PC-9 (cell line): ENCODE results near the gene PDK3. TPM values are rescaled to one million over a fixed set of nuclear protein-coding genes. Genes with fewer than 3 reads are reported as not detected.
A peak's percentile ranks its signal among the peaks of the same experiment; 100 is the strongest.

ENCODE experiments used
- BruUV-seq: library from RNA; stranded (reverse); fragments of 400-500 nt; replicated peaks from 2 replicates; lab custom pipeline; 2021; lab: Mats Ljungman, UMichigan
- CTCF ChIA-PET: fragments of 300-600 bp; sonication (Branson Sonifier 250); formaldehyde crosslinking; loops from one replicate; lab custom pipeline; 2022; ENCODE audit warnings: antibody characterized with exemption; lab: Charles Lee
- POLR2A ChIA-PET: fragments of 300-600 bp; sonication (Branson Sonifier 250); formaldehyde crosslinking; loops from one replicate; lab custom pipeline; 2022; ENCODE audit warnings: antibody characterized with exemption; ENCODE audit not compliant: unreplicated experiment; lab: Charles Lee
- DNase-seq, 2 experiments: peaks; one replicate each; pipeline versions ENCODE4 v3.0.0 to v3.0.0-alpha.2; 2015 to 2022; ENCODE audit warnings: mixed read lengths in 1 of 2
- H2AFZ ChIP-seq: fragments of 200-600 bp; sonication (generic); 2 replicates; pipeline ENCODE4 v1.8.1; 2017; ENCODE audit warnings: antibody characterized with exemption
- H3F3A ChIP-seq: fragments of 200-600 bp; sonication (generic); 2 replicates; pipeline ENCODE4 v1.8.1; 2017; ENCODE audit warnings: antibody characterized with exemption, mild to moderate bottlenecking, low read depth; ENCODE audit not compliant: insufficient read depth
- H3K27ac ChIP-seq: fragments of 200-600 bp; sonication (generic); 2 replicates; pipeline ENCODE4 v1.6.1; 2016; ENCODE audit warnings: mixed run types
- H3K27me3 ChIP-seq: fragments of 200-600 bp; sonication (generic); 2 replicates; pipeline ENCODE4 v1.6.1; 2016; ENCODE audit warnings: low read depth, mixed run types; ENCODE audit not compliant: insufficient read depth
- H3K36me3 ChIP-seq: fragments of 200-600 bp; sonication (generic); 2 replicates; pipeline ENCODE4 v1.6.1; 2016; ENCODE audit warnings: low read depth, mixed run types
- H3K4me1 ChIP-seq: fragments of 200-600 bp; sonication (generic); replicated peaks from 2 replicates; pipeline ENCODE4 v1.6.1; 2016; ENCODE audit warnings: mixed run types; ENCODE audit not compliant: insufficient read depth
- H3K4me2 ChIP-seq: fragments of 200-600 bp; sonication (generic); 2 replicates; pipeline ENCODE4 v1.6.1; 2017; ENCODE audit warnings: mixed run types
- H3K4me3 ChIP-seq: fragments of 200-600 bp; sonication (generic); 2 replicates; pipeline ENCODE4 v1.6.1; 2016; ENCODE audit warnings: mixed run types
- H3K79me2 ChIP-seq: fragments of 200-600 bp; sonication (generic); 2 replicates; pipeline ENCODE4 v1.6.1; 2017; ENCODE audit warnings: low read depth, mixed run types
- H3K9me2 ChIP-seq: fragments of 200-600 bp; sonication (generic); 2 replicates; pipeline ENCODE4 v1.8.1; 2017; ENCODE audit warnings: mild to moderate bottlenecking; ENCODE audit not compliant: insufficient read depth
- H3K9me3 ChIP-seq: fragments of 200-600 bp; sonication (generic); 2 replicates; pipeline ENCODE4 v1.8.1; 2016; ENCODE audit warnings: low read depth; ENCODE audit not compliant: insufficient read depth
- H4K20me1 ChIP-seq: fragments of 200-600 bp; sonication (generic); 2 replicates; pipeline ENCODE4 v1.8.1; 2017; ENCODE audit not compliant: insufficient read depth
- CTCF ChIP-seq: fragments of 200-600 bp; sonication (generic); conservative IDR thresholded peaks from 2 replicates; pipeline ENCODE4 v1.6.1; 2017; ENCODE audit warnings: mixed run types, antibody characterized with exemption, mild to moderate bottlenecking, moderate library complexity
- EZH2 ChIP-seq: fragments of 200-600 bp; sonication (generic); IDR thresholded peaks from 2 replicates; pipeline ENCODE4 v1.8.0; 2017; ENCODE audit warnings: antibody characterized with exemption, low read depth
- intact Hi-C: fragments of 100-400 bp; cut with micrococcal nuclease; formaldehyde crosslinking; loops from one replicate; pipeline ENCODE4 v1.10.0; 2022; ENCODE audit not compliant: unreplicated experiment
- total RNA-seq: library from RNA; stranded (reverse); gene quantifications from 2 replicates; pipeline ENCODE4 v1.2.3, GENCODE V29; 2021

PDK3 gene
- total RNA-seq, 1 experiment from 2014 or later = 19.4 TPM

- TF ChIP-seq EZH2 (no peak), CTCF (no peak)
- POLR2A ChIA-PET = no interaction called here
- Histone ChIP-seq H3K36me3 (no peaks in the 10 kb centered on the region), H3K9me2 (no peaks in the 10 kb centered on the region), H2AFZ (no peak overlapping the region), H3K4me3 (no peak overlapping the region), H3K4me2 (no peak overlapping the region), H3K27me3 (no peaks in the 10 kb centered on the region), H3K9me3 (no peaks in the 10 kb centered on the region), H3F3A (no peaks in the 10 kb centered on the region), H3K79me2 (no peaks in the 10 kb centered on the region), H3K27ac (no peak overlapping the region), H3K4me1 (no peaks in the 10 kb centered on the region), H4K20me1 (no peaks in the 10 kb centered on the region)
- intact Hi-C loops = no loop called here
- no peak for DNase-seq
- no TSS peak for BruUV-seq
- CTCF ChIA-PET = no interaction called here
These were observed 6.7 kb downstream of the PDK3 start for GRCh38 chrX:24471808-24472207.

- Histone ChIP-seq H4K20me1 (no peaks in the 10 kb centered on the region), H3K36me3 (no peaks in the 10 kb centered on the region), H3K4me3 (no peak overlapping the region), H3K4me2 (no peak overlapping the region), H3K4me1 (peaks cover 14% of the 10 kb centered on the region), H3K27me3 (no peaks in the 10 kb centered on the region), H2AFZ (no peak overlapping the region), H3K79me2 (no peaks in the 10 kb centered on the region), H3K9me3 (no peaks in the 10 kb centered on the region), H3K9me2 (no peaks in the 10 kb centered on the region), H3F3A (peaks cover 4% of the 10 kb centered on the region; the same call in 1 of the 2 replicates), H3K27ac (no peak overlapping the region)
- no peak for TF ChIP-seq CTCF
- POLR2A ChIA-PET = no interaction called here
- no TSS peak for BruUV-seq
- intact Hi-C loops = no loop called here
- no peak for DNase-seq
- CTCF ChIA-PET = no interaction called here
These were observed 10.4 kb downstream of the PDK3 start for GRCh38 chrX:24475480-24475879.

GRCh38 chrX:24478509-24478908 is 13.4 kb downstream of the PDK3 start:
- CTCF ChIA-PET = no interaction called here
- BruUV-seq = no TSS peak
- TF ChIP-seq CTCF (no peak), EZH2 (no peak)

More at GRCh38 chrX:24478509-24478908, 13.4 kb downstream of the PDK3 start:
- no peaks in the 10 kb centered on the region for H4K20me1 ChIP-seq
- H3F3A ChIP-seq = peaks cover 6% of the 10 kb centered on the region; the same call in 1 of the 2 replicates
- peaks cover 18% of the 10 kb centered on the region for H3K4me1 ChIP-seq
- H3K27ac ChIP-seq = peak overlapping the region; percentile 63
- intact Hi-C loops = no loop called here
- H3K27me3 ChIP-seq = no peaks in the 10 kb centered on the region
- H2AFZ ChIP-seq = no peak overlapping the region
- POLR2A ChIA-PET = no interaction called here
- DNase-seq = no peak
- H3K9me3 ChIP-seq = no peaks in the 10 kb centered on the region
- no peak overlapping the region for H3K4me2 ChIP-seq
- no peaks in the 10 kb centered on the region for H3K36me3 ChIP-seq
- H3K79me2 ChIP-seq = no peaks in the 10 kb centered on the region
- no peaks in the 10 kb centered on the region for H3K9me2 ChIP-seq
- H3K4me3 ChIP-seq = no peak overlapping the region
